Lung (tissue), 12 donors: ENCODE measurements around the gene SETX. TPM values are rescaled to one million over a fixed set of nuclear protein-coding genes. Genes with fewer than 3 reads are reported as not detected.

ENCODE experiments used
- ATAC-seq: fragments of 200-7000 bp; cut with Tn5 transposase; one replicate; pipeline ENCODE4 v1.9.1; 2020; ENCODE audit warnings: moderate number of reproducible peaks; ENCODE audit not compliant: insufficient read depth, low FRiP score
- DNase-seq, 3 donors: peaks; one replicate each; pipeline ENCODE4 v3.0.0-alpha.2; 2013 to 2017
- H3K27ac ChIP-seq, 2 donors: one replicate each; pipeline ENCODE4 v1.5.1; 2013; ENCODE audit warnings: mild to moderate bottlenecking in 2 of 2, moderate library complexity in 2 of 2, control low read depth in 1 of 2, inconsistent platforms in 1 of 2, low read depth in 1 of 2, low read length in 1 of 2
- H3K27me3 ChIP-seq, 3 donors: one replicate each; pipeline ENCODE4 v1.5.1; 2013; ENCODE audit warnings: low read length in 2 of 3; ENCODE audit not compliant: control insufficient read depth in 3 of 3, insufficient read depth in 3 of 3
- H3K36me3 ChIP-seq, 4 donors: one replicate each; pipeline ENCODE4 v1.5.1; 2013; ENCODE audit warnings: low read length in 4 of 4, mild to moderate bottlenecking in 1 of 4, moderate library complexity in 1 of 4; ENCODE audit not compliant: control insufficient read depth in 4 of 4, insufficient read depth in 4 of 4
- H3K4me1 ChIP-seq, 5 donors: one replicate each; pipeline ENCODE4 v1.5.1; 2013; ENCODE audit warnings: low read length in 5 of 5, mild to moderate bottlenecking in 2 of 5, moderate library complexity in 1 of 5; ENCODE audit not compliant: control insufficient read depth in 5 of 5, insufficient read depth in 5 of 5
- H3K4me3 ChIP-seq: one replicate; pipeline ENCODE4 v1.5.1; 2013; ENCODE audit warnings: mild to moderate bottlenecking, control low read depth, moderate library complexity
- H3K9ac ChIP-seq, 2 donors: one replicate each; pipeline ENCODE4 v1.5.1; 2013; ENCODE audit warnings: low read length in 2 of 2, control low read depth in 1 of 2; ENCODE audit not compliant: insufficient read depth in 1 of 2
- H3K9me3 ChIP-seq, 4 donors: one replicate each; pipeline ENCODE4 v1.5.1; 2013; ENCODE audit warnings: low read length in 3 of 4, mild to moderate bottlenecking in 1 of 4, moderate library complexity in 1 of 4; ENCODE audit not compliant: control insufficient read depth in 4 of 4, insufficient read depth in 3 of 4
- WGBS, 2 donors: extraction: QIAGEN DNeasy Blood & Tissue Kit; methylation state at CpG; one replicate each; pipeline ENCODE4 v1.1.7; 2013; 5-methylcytosine and 5-hydroxymethylcytosine counted together
- polyA plus RNA-seq, 2 donors: library from polyadenylated mRNA; stranded (reverse); fragments of 200-250 nt; gene quantifications; one replicate each; pipeline ENCODE4 v1.2.1, GENCODE V29; 2013
- total RNA-seq, 2 donors: library from RNA; depleted of rRNA in 1 of 2; stranded (reverse); fragments of >200 nt in 1 of 2; gene quantifications; one replicate each; pipeline ENCODE4 v1.2.1, GENCODE V29; 2014 to 2021
- TF ChIP-seq, protein P1 (sequence below): IDR thresholded peaks from 2 replicates; pipeline ENCODE4 v1.5.1; 2012; ENCODE audit warnings: mild to moderate bottlenecking; ENCODE audit errors: control extremely low read depth, extremely low read depth
- donor health status: control.
- donor health status: control.
- donor health status: Bipolar disorder and iron deficiency.
- donor health status: healthy.
- donor health status: DM: yes; HTN: yes; CAD: no.

The SETX gene
- total and polyA plus RNA-seq, 4 donors, result 14.6 to 90.0 (median 34.2) TPM

DNA sequence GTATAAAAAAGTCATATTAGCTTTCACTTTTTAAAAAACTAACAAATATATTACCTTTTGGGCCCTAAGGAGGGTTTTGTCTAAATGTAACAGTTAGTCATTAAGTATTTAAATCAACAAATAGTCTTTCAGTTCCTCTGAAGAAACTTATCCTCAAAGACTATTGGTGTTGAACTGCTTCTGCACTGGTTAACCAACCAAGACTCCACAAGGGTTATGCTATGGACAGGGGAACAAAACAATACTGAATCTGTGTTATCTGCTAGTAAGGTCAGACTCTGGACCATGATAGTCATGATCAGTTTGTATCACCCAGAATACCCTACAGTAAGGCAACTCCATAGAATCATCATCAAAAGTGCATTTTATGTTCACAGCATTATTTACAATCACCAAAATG lies 42.4 kb downstream of the SETX start:
- no peak overlapping the region for H3K4me3 ChIP-seq
- no peaks in the 10 kb centered on the region for H3K9me3 ChIP-seq
- TF ChIP-seq, protein P1, sequence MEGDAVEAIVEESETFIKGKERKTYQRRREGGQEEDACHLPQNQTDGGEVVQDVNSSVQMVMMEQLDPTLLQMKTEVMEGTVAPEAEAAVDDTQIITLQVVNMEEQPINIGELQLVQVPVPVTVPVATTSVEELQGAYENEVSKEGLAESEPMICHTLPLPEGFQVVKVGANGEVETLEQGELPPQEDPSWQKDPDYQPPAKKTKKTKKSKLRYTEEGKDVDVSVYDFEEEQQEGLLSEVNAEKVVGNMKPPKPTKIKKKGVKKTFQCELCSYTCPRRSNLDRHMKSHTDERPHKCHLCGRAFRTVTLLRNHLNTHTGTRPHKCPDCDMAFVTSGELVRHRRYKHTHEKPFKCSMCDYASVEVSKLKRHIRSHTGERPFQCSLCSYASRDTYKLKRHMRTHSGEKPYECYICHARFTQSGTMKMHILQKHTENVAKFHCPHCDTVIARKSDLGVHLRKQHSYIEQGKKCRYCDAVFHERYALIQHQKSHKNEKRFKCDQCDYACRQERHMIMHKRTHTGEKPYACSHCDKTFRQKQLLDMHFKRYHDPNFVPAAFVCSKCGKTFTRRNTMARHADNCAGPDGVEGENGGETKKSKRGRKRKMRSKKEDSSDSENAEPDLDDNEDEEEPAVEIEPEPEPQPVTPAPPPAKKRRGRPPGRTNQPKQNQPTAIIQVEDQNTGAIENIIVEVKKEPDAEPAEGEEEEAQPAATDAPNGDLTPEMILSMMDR, result no peak
- no peak overlapping the region for H3K9ac ChIP-seq
- peaks cover 0 to 4% (median 0%) of the 10 kb centered on the region in 5 donors for H3K4me1 ChIP-seq
- peaks cover 10 to 55% (median 38%) of the 10 kb centered on the region in 4 donors for H3K36me3 ChIP-seq
- no peaks in the 10 kb centered on the region for H3K27me3 ChIP-seq
- no peak for ATAC-seq
- H3K27ac ChIP-seq, result no peak overlapping the region
- DNase-seq, result no peak

DNA sequence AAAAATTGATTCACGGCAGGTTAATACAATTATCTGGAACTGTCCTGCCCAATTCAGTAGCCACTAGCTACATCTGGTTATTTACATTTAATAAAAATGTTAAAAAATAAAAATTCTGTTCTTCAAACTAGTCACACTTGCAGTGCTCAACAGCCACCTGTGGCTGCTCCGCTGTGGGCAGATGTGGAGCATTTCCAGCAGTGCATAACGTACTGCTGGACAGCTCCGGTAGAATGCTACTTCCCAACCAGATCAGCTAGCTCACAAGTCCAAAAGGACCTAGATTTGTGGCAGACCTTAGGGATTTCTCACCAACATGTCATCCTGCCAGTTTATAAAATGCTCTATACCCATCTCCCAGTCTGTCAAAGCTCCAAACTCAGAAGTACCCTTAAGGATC lies 42.8 kb downstream of the SETX start:
- peaks cover 10 to 52% (median 36%) of the 10 kb centered on the region in 4 donors for H3K36me3 ChIP-seq
- ATAC-seq (no peak), DNase-seq (no peak)
- 94 to 97% methylated on average over 4 of the region's 4 CpGs for WGBS, 2 donors
- H3K4me3 ChIP-seq, result no peak overlapping the region
- H3K9me3 ChIP-seq, result no peaks in the 10 kb centered on the region
- peaks cover 0 to 4% (median 0%) of the 10 kb centered on the region in 5 donors for H3K4me1 ChIP-seq
- TF ChIP-seq, protein P1, result no peak
- H3K9ac ChIP-seq, result no peak overlapping the region
- no peaks in the 10 kb centered on the region for H3K27me3 ChIP-seq
- H3K27ac ChIP-seq, result no peak overlapping the region

DNA sequence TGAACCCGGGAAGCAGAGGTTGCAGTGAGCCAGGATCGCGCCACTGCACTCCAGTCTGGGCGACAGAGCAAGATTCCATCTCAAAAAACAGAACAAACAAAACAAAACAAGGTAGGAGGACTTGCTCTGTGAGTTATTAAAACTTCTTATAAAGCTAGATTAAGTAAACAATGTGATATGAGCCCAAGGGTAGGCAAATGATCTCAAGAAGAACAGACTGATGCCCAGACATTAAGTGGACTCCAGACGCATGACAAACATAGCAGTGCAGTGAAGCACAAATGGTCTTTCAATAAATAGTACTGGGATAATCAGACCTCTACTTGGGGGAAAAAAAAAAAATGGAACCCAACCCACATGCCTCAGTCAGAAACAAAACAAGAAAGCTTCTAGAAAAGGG lies 45.7 kb downstream of the SETX start:
- Histone ChIP-seq H3K27me3 (no peaks in the 10 kb centered on the region), H3K36me3 (peaks cover 11 to 36% (median 29%) of the 10 kb centered on the region in 4 donors), H3K9ac (no peak overlapping the region), H3K27ac (no peak overlapping the region), H3K9me3 (no peaks in the 10 kb centered on the region), H3K4me3 (no peak overlapping the region), H3K4me1 (peaks cover 0 to 2% (median 0%) of the 10 kb centered on the region in 5 donors)
- ATAC-seq (no peak), DNase-seq (no peak)
- WGBS, 2 donors, result 87 to 90% methylated on average over 5 of the region's 5 CpGs
- TF ChIP-seq, protein P1, result no peak

DNA sequence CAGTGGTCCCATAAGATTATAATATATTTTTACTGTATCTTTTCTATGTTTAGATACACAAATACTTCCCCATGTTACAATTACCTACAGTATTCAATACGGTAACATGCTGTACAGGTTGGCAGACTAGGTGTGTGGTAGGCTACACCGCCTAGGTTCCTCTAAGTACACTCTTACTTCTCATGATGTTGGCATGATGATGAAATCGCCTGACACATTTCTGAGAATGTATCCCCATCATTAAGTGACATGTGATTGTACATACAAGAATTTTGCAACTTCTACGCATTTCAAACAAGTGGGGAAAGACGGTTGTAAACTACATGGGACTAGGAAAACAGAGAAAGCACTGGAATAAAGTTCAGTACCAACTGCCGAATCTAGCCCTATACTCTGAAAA lies 53.3 kb downstream of the SETX start:
- Histone ChIP-seq H3K9me3 (no peaks in the 10 kb centered on the region), H3K9ac (no peak overlapping the region), H3K27ac (no peak overlapping the region), H3K4me1 (no peaks in the 10 kb centered on the region), H3K27me3 (no peaks in the 10 kb centered on the region), H3K36me3 (peaks cover 16 to 39% (median 33%) of the 10 kb centered on the region in 4 donors), H3K4me3 (no peak overlapping the region)
- WGBS, 2 donors, result 84 to 94% methylated on average over 6 of the region's 6 CpGs
- TF ChIP-seq, protein P1, result no peak
- DNase-seq (no peak), ATAC-seq (no peak)
